Measurements from ENCODE around the gene ABCB1.

ABCB1 gene

GRCh38 chr7:87458148-87458547 lies 142.5 kb downstream of the ABCB1 start:
- Histone ChIP-seq H3K4me3 (ENCODE audit: low read length) (no peak overlapping the region), H3K9me3 (ENCODE audit: control insufficient read depth, low read length) (no peaks in the 10 kb centered on the region), H3K36me3 (ENCODE audit: control insufficient read depth, insufficient read depth, low read length) (no peaks in the 10 kb centered on the region), H3K9ac (ENCODE audit: low read length) (no peak overlapping the region), H3K4me1 (ENCODE audit: control insufficient read depth, insufficient read depth, low read length) (no peaks in the 10 kb centered on the region), H3K27me3 (ENCODE audit: control insufficient read depth, insufficient read depth, low read length) (no peaks in the 10 kb centered on the region)

GRCh38 chr7:87456247-87456646 lies 144.4 kb downstream of the ABCB1 start:
- Histone ChIP-seq H3K27me3 (ENCODE audit: control insufficient read depth, insufficient read depth, low read length) (no peaks in the 10 kb centered on the region), H3K9me3 (ENCODE audit: control insufficient read depth, low read length) (no peaks in the 10 kb centered on the region), H3K36me3 (ENCODE audit: control insufficient read depth, insufficient read depth, low read length) (no peaks in the 10 kb centered on the region), H3K9ac (ENCODE audit: low read length) (no peak overlapping the region), H3K4me1 (ENCODE audit: control insufficient read depth, insufficient read depth, low read length) (no peaks in the 10 kb centered on the region), H3K4me3 (ENCODE audit: low read length) (no peak overlapping the region)
